Measurements from ENCODE around the gene IL17RD. TPM values are rescaled to one million over a fixed set of nuclear protein-coding genes. Genes with fewer than 3 reads are reported as not detected.

Gene IL17RD
- total RNA-seq, 1 experiment from 2014 or later = 31.7 TPM

- Mint-ChIP-seq H3K36me3 (ENCODE audit: insufficient read depth in 1 of 3, low read depth in 3 of 3) (peaks cover 15 to 33% (median 33%) of the 10 kb centered on the region in 3 experiments; a peak in 6 of 7 replicates), H3K4me1 (peaks cover 40 to 48% of the 10 kb centered on the region in 2 experiments), H3K27me3 (ENCODE audit: low read depth) (no peaks in the 10 kb centered on the region; the same call in 1 of the 2 replicates), H3K27ac (peak overlapping the region; percentile 70 to 95 (median 88); a peak in 5 of 7 replicates), H3K9me3 (no peaks in the 10 kb centered on the region; a peak in 1 of 5 replicates), H3K4me3 (peak overlapping the region; percentile 19 to 72; a peak in 3 of 5 replicates)
- Histone ChIP-seq H3K79me1 (ENCODE audit: insufficient read depth, low read depth, low read length, poor library complexity, severe bottlenecking) (no peaks in the 10 kb centered on the region), H3T11ph (ENCODE audit: low read length) (no peak overlapping the region), H4K5ac (ENCODE audit: insufficient read length, low read depth, low read length) (no peak overlapping the region), H2AK5ac (ENCODE audit: insufficient read length, low read length) (no peak overlapping the region), H2AFZ (ENCODE audit: low read length) (no peak overlapping the region), H3K23ac (ENCODE audit: insufficient read length, low read depth, low read length) (no peak overlapping the region), H3K27ac (ENCODE audit: insufficient read length, low read depth, low read length) (no peak overlapping the region), H3K18ac (ENCODE audit: insufficient read length, low read depth, low read length) (no peak overlapping the region), H3K4me1 (ENCODE audit: insufficient read depth, low read length) (peaks cover 5% of the 10 kb centered on the region), H4K8ac (replicated peaks; ENCODE audit: insufficient read length, low read depth, low read length) (no peak overlapping the region), H2BK120ac (ENCODE audit: low read depth, low read length, poor library complexity, severe bottlenecking) (no peak overlapping the region), H3K79me2 (ENCODE audit: insufficient read depth, low read length) (no peaks in the 10 kb centered on the region), H4K91ac (ENCODE audit: insufficient read length, low read depth, low read length) (no peak overlapping the region), H2BK20ac (ENCODE audit: low read depth, low read length, poor library complexity, severe bottlenecking) (no peak overlapping the region), H3K14ac (ENCODE audit: insufficient read depth, low read length) (no peak overlapping the region; the same call in 1 of the 2 replicates), H2BK12ac (ENCODE audit: insufficient read length, low read depth, low read length) (no peak overlapping the region), H3K4me2 (ENCODE audit: insufficient read depth, insufficient read length, low read length) (no peak overlapping the region), H3K56ac (ENCODE audit: insufficient read length, low read depth, low read length) (no peak overlapping the region), H3K9me3 (ENCODE audit: control insufficient read depth, low read depth, low read length) (no peaks in the 10 kb centered on the region), H3K9ac (ENCODE audit: extremely low read depth, insufficient read length, low read length) (no peak overlapping the region), H2BK5ac (ENCODE audit: insufficient read length, low read length) (no peak overlapping the region), H2BK15ac (ENCODE audit: low read depth, low read length) (no peak overlapping the region), H3K23me2 (ENCODE audit: insufficient read length, low read depth, low read length, poor library complexity, severe bottlenecking) (no peaks in the 10 kb centered on the region), H3K4ac (ENCODE audit: low read depth, low read length) (no peak overlapping the region), H4K20me1 (ENCODE audit: control insufficient read depth, insufficient read depth, insufficient read length) (no peaks in the 10 kb centered on the region), H3K27me3 (ENCODE audit: insufficient read depth, low read length) (no peaks in the 10 kb centered on the region)
- DNase-seq = no peak
- no CpG with 5 or more reads among the region's 14 CpGs for WGBS (ENCODE audit: extremely low coverage, insufficient read length, low lambda C conversion rate)
- TF ChIP-seq CTCF (conservative IDR thresholded peaks at IDR 0.05) = no peak
Observed at GRCh38 chr3:57110798-57111197, 54.4 kb downstream of the IL17RD start.
